ENCODE data around the gene ABLIM3.

ABLIM3 gene

GRCh38 chr5:149195337-149195887 is 54.1 kb downstream of the ABLIM3 start:
- DNase-seq = no peak

- DNase-seq = no peak
These were observed 54.7 kb downstream of the ABLIM3 start for GRCh38 chr5:149195962-149196361.

- no peak for DNase-seq
These were observed 56.9 kb downstream of the ABLIM3 start for GRCh38 chr5:149198148-149198547.

- no peak for DNase-seq
These were observed 59.1 kb downstream of the ABLIM3 start for GRCh38 chr5:149200355-149200754.

- no peak for DNase-seq
These were observed 59.9 kb downstream of the ABLIM3 start for GRCh38 chr5:149201121-149201637.

GRCh38 chr5:149202910-149203451 is 61.7 kb downstream of the ABLIM3 start:
- no peak for DNase-seq

GRCh38 chr5:149203921-149204441 is 62.7 kb downstream of the ABLIM3 start:
- peak in 1 of 2 experiments; percentile 13 for DNase-seq

- DNase-seq = no peak
These were observed 64.6 kb downstream of the ABLIM3 start for GRCh38 chr5:149205625-149206523.

- DNase-seq = no peak
These were observed 65.3 kb downstream of the ABLIM3 start for GRCh38 chr5:149206524-149207141.

GRCh38 chr5:149207831-149208230 is 66.5 kb downstream of the ABLIM3 start:
- peak in 1 of 2 experiments; percentile 53 for DNase-seq

- no peak for DNase-seq
These were observed 68.9 kb downstream of the ABLIM3 start for GRCh38 chr5:149210225-149210624.

- peak in 1 of 2 experiments; percentile 58 for DNase-seq
These were observed 69.7 kb downstream of the ABLIM3 start for GRCh38 chr5:149210968-149211490.

GRCh38 chr5:149211566-149211965 is 70.3 kb downstream of the ABLIM3 start:
- no peak for DNase-seq

GRCh38 chr5:149212198-149212951 is 71.1 kb downstream of the ABLIM3 start:
- no peak for DNase-seq

- peak in 1 of 2 experiments; percentile 9 for DNase-seq
These were observed 72.1 kb downstream of the ABLIM3 start for GRCh38 chr5:149213264-149213880.

- DNase-seq = no peak
These were observed 74.3 kb downstream of the ABLIM3 start for GRCh38 chr5:149215478-149216090.

GRCh38 chr5:149216496-149216895 is 75.2 kb downstream of the ABLIM3 start:
- DNase-seq = no peak

GRCh38 chr5:149217096-149217802 is 76.0 kb downstream of the ABLIM3 start:
- peak; percentile 80 to 86 for DNase-seq

- peak; percentile 77 to 80 for DNase-seq
These were observed 76.5 kb downstream of the ABLIM3 start for GRCh38 chr5:149217803-149218155.

GRCh38 chr5:149219584-149219983 is 78.3 kb downstream of the ABLIM3 start:
- DNase-seq = no peak

All from NCI-H524 (cell line).